ENCODE results near the gene INO80. TPM values are rescaled to one million over a fixed set of nuclear protein-coding genes. Genes with fewer than 3 reads are reported as not detected.

The INO80 gene
- total RNA-seq, 4 donors from 2014 or later, result 15.2 to 24.8 (median 22.3) TPM

DNA sequence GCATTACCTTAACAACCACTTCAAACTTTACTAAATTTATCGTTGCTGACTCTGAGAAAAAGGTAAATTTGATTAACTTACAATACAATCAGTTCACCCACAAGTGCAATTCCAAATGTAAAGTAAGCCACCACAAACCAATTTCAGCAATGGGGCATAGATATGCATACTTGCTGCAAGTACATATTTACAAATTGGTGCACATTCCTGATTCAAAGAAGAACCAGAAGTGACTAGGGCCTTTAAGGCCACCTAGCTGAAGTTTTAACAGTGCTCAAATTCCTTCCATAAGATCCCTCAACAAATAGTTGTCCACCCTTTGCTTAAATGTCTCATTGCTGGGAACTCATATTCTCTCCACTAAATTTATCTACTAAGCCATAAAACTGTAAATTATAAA is 67.2 kb downstream of the INO80 start:
- Histone ChIP-seq H3K4me3 (no peak overlapping the region), H3K36me3 (peaks cover 0 to 100% (median 64%) of the 10 kb centered on the region in 3 donors), H3K9me3 (no peaks in the 10 kb centered on the region), H3K27me3 (no peaks in the 10 kb centered on the region), H3K4me1 (no peaks in the 10 kb centered on the region), H3K27ac (no peak overlapping the region)
- 44 to 67% methylated on average over 1 of the region's 1 CpG for WGBS, 2 donors
- intact Hi-C loops (cut with DNase I), result no loop called here
- TF ChIP-seq, protein P1, sequence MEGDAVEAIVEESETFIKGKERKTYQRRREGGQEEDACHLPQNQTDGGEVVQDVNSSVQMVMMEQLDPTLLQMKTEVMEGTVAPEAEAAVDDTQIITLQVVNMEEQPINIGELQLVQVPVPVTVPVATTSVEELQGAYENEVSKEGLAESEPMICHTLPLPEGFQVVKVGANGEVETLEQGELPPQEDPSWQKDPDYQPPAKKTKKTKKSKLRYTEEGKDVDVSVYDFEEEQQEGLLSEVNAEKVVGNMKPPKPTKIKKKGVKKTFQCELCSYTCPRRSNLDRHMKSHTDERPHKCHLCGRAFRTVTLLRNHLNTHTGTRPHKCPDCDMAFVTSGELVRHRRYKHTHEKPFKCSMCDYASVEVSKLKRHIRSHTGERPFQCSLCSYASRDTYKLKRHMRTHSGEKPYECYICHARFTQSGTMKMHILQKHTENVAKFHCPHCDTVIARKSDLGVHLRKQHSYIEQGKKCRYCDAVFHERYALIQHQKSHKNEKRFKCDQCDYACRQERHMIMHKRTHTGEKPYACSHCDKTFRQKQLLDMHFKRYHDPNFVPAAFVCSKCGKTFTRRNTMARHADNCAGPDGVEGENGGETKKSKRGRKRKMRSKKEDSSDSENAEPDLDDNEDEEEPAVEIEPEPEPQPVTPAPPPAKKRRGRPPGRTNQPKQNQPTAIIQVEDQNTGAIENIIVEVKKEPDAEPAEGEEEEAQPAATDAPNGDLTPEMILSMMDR (IDR thresholded peaks at IDR 0.05), result no peak
- TF ChIP-seq POLR2A (IDR thresholded peaks at IDR 0.05), result no peak
- DNase-seq, result no peak

DNA sequence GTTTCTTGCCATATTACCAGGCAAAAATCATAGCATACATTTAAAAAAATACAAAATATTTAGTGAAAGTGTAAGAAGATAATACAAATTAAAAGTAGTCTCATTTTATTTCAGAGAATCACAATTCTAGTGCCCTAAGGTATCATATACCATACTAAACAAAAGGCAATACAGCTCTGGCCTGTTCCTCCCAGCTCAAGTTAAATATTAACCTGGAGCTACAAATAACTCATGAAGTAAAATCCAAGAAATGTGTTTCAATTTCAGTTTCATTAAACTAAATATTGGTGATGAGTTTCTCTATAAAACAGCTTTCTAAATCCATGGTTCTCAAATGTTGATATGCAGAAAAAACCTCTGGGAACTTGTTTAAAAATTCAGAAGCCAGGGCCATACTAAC is 67.7 kb downstream of the INO80 start:
- TF ChIP-seq, protein P1 (IDR thresholded peaks at IDR 0.05), result no peak
- no peak for TF ChIP-seq POLR2A (IDR thresholded peaks at IDR 0.05)
- Histone ChIP-seq H3K9me3 (no peaks in the 10 kb centered on the region), H3K36me3 (peaks cover 0 to 100% (median 62%) of the 10 kb centered on the region in 3 donors), H3K27ac (no peak overlapping the region), H3K4me1 (no peaks in the 10 kb centered on the region), H3K27me3 (no peaks in the 10 kb centered on the region), H3K4me3 (no peak overlapping the region)
- intact Hi-C loops (cut with DNase I), result no loop called here
- no peak for DNase-seq

DNA sequence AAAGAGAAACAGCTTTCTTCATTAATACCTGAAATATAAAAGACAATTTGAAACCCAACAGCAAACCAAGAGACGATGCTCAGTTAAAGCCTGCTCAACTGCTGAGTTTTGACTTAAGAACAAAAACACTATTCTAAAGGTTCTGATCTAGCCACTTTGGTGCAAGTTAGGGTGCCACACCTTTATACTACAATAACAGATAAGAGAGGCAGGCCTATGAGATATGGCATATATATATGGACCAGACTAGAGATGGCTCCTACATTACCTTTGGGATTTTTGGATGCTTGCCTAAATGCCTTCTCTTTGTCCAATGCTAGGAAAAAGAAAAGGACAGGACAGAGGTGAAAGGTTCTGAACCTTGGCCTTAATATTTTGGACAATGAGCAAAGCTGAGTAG is 68.6 kb downstream of the INO80 start:
- Histone ChIP-seq H3K4me3 (no peak overlapping the region), H3K36me3 (peaks cover 0 to 100% (median 57%) of the 10 kb centered on the region in 3 donors), H3K9me3 (no peaks in the 10 kb centered on the region), H3K27me3 (no peaks in the 10 kb centered on the region), H3K4me1 (no peaks in the 10 kb centered on the region), H3K27ac (no peak overlapping the region)
- 92 to 94% methylated on average over 1 of the region's 1 CpG for WGBS, 2 donors
- no peak for DNase-seq
- TF ChIP-seq, protein P1 (IDR thresholded peaks at IDR 0.05), result no peak
- no peak for TF ChIP-seq POLR2A (IDR thresholded peaks at IDR 0.05)
- intact Hi-C loops (cut with DNase I), result no loop called here

DNA sequence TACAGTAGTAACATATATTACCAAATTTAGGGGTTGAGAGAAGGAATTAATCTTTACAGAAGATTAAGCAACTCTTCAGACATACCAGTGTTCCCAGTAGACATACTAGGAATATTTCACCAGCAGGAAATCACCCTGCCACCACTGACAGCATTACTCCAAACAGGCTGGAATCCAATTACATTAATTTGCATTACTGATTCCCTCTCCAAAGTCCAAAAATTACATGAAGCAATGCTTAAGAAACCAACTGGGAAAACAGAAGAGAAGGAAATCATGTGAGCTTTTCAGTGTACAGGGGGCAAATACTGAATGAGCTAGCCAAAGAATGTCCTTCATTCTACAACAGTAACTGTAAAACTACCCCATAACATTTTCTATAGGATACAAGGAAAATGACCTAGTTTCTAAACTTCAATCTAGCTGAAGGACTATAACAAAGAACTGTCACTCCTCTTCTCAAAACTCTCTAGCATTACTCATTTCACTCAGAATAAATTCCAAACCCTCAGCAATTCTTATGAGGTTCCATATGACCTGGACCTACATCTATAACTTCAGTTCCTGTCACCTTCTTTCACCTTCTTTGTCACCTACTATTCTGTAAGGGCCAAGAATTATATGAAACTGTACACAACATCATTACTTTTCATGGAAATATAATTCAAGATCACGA is 72.7 kb downstream of the INO80 start:
- WGBS, 2 donors, result 81 to 94% methylated on average over 1 of the region's 1 CpG
- no peak overlapping the region for H3K4me3 ChIP-seq
- H3K9me3 ChIP-seq, result no peaks in the 10 kb centered on the region
- H3K4me1 ChIP-seq, result no peaks in the 10 kb centered on the region
- no peak for TF ChIP-seq POLR2A (IDR thresholded peaks at IDR 0.05)
- TF ChIP-seq, protein P1 (IDR thresholded peaks at IDR 0.05), result no peak
- H3K27me3 ChIP-seq, result no peaks in the 10 kb centered on the region
- H3K27ac ChIP-seq, result no peak overlapping the region
- H3K36me3 ChIP-seq, result peaks cover 0 to 100% (median 24%) of the 10 kb centered on the region in 3 donors
- no peak for DNase-seq
- intact Hi-C loops (cut with DNase I), result no loop called here

DNA sequence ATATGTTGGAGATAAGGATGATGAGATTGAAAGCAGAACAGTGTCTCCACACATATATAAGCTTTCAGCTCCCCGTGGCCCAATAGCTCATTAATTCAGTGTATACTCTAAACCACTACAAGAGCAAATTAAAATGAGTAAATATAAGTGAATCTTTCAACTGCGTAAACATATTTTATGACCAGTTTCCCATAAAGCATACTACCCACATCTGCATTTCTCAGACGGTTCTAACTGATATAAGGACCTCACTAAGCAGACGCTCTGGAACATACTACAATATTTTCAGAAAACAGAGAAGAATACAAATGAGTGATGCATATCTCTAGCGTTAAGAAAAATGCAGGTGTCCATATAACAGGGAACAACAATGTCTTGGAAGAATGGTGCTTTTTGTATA is 73.2 kb downstream of the INO80 start:
- Histone ChIP-seq H3K9me3 (no peaks in the 10 kb centered on the region), H3K27ac (no peak overlapping the region), H3K36me3 (peaks cover 0 to 100% (median 24%) of the 10 kb centered on the region in 3 donors), H3K27me3 (no peaks in the 10 kb centered on the region), H3K4me1 (no peaks in the 10 kb centered on the region), H3K4me3 (no peak overlapping the region)
- intact Hi-C loops (cut with DNase I), result no loop called here
- TF ChIP-seq, protein P1 (IDR thresholded peaks at IDR 0.05), result no peak
- no peak for TF ChIP-seq POLR2A (IDR thresholded peaks at IDR 0.05)
- no peak for DNase-seq
- 88 to 94% methylated on average over 5 of the region's 5 CpGs for WGBS, 2 donors
